Midbrain (tissue), 1 donor: ENCODE results near the gene GID8.

Experiments
- DNase-seq: peaks from one replicate; lab custom pipeline; 2025; lab: John Stamatoyannopoulos, UW

GID8 gene

DNA sequence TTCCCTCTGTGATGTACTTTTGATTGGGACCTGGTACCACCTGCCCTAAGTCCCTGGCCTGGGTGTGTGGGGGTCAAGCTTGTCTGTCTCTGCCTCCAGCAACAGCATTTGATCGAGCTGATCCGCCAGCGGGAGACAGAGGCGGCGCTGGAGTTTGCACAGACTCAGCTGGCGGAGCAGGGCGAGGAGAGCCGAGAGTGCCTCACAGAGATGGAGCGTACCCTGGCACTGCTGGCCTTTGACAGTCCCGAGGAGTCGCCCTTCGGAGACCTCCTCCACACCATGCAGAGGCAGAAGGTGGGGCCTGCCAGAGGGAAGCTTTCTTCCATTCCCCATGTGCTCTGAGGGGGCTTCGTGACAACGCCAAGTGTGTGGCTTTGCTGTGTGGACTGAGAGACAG, 5.4 kb downstream of the GID8 start:
- no peak for DNase-seq

DNA sequence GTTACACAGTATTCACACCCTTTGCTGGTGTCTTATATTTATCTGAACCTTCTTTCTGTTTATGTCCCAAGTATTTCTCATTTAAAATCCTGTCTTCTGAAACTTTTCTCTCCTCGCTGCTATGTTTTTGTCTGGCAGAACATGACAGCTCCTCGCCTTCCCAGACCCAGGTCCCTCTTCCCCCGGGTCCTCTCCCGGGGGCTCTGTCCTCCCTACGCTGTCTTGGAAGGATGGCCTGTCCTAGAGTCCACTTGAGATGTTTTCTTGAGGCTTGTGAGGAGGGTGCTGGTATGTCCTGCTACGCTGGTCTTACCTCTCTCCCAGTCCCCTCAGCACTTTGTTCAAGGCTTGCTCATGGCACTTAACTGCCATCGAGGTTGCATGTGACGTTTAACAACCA, 6.2 kb downstream of the GID8 start:
- no peak for DNase-seq

DNA sequence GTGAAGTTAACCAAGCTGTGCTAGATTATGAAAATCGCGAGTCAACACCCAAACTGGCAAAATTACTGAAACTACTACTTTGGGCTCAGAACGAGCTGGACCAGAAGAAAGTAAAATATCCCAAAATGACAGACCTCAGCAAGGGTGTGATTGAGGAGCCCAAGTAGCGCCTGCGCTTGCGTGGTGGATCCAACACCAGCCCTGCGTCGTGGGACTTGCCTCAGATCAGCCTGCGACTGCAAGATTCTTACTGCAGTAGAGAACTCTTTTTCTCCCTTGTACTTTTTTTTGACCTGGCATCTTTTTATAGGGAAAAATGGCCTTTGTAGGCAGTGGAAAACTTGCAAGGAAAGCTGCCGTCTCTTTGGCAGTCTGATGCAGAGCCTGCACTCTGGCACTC, 6.8 kb downstream of the GID8 start:
- DNase-seq: no peak

DNA sequence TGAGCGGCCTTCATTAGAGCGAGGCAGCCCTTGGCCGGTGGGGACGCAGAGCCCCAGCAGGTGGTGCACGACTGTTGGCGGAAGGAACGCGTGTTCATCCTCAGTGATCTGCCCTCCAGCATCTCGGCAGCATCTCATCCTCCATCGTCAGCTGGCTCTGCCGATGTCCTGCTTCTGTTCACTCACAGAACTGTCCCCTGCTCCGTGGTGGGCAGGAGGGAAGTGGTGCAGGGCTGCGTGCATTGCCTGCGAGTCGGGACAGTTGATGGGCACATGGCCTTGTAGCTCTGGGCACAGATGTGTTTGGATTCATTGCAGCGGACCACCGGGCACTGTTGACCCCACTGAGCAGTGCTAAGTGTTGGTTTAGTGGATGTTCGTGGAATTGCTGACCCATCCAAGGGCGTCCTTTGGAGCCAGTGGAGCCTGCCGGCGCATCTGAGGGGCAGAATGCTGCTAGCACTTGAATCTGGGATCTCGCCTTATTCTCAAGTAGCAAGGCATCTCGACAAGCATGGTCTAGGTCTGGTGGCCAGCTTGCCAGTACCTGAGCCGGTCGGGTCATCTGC, 7.9 kb downstream of the GID8 start:
- no peak for DNase-seq

DNA sequence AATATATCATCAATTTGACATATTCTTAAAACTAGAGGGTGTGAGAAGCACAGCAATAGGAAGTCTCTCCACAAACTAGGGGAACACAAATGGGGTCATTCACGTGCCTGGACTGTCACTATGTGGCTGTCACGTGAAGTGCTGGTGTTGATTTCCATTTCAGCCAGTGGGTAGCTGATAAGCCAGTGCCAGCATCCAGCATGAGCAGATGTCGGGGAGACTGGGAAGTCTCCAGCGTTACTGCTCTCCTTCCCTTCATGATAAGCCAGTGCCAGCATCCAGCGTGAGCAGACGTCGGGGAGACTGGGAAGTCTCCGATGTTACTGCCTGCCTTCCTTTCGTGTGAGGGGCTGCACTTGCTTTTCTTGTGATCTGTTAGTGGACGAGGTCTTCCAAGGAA, 9.0 kb downstream of the GID8 start:
- DNase-seq: no peak

DNA sequence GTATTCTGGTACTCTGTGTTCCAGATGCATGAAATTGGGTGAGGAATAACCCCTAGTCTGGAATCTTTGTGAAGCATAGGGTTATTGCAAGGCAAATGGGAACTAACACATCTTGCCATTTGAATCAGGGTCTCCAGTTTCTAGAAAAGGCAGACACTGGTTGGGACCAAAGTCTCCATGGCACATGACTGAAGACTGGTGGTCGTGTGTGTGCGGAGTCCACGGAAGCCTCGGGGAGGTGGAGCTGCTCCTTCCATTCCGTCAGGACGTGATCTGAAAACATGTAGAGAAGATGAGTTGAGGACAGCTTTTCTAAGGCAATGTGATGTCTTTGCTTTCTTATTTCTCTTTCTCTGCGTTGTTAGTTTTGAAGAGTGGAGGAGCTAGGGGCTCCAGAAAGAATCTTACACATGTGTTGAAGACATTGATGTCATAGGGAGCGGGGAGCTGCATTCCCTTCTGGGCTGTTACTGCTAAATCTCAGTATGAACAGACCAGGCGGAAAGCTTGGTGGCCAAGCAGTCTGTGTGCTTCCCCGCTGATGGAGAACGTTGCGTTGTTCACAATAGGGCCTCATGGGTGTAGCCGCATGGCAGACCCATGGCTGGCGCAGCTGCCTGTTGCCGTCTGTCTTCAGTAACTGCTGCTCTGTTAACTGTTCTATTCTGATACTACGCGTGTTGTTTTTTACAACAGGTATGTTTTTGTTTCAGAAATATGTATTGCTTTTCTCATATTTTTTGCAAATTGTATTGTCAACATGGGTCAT, 9.8 kb downstream of the GID8 start:
- no peak for DNase-seq

DNA sequence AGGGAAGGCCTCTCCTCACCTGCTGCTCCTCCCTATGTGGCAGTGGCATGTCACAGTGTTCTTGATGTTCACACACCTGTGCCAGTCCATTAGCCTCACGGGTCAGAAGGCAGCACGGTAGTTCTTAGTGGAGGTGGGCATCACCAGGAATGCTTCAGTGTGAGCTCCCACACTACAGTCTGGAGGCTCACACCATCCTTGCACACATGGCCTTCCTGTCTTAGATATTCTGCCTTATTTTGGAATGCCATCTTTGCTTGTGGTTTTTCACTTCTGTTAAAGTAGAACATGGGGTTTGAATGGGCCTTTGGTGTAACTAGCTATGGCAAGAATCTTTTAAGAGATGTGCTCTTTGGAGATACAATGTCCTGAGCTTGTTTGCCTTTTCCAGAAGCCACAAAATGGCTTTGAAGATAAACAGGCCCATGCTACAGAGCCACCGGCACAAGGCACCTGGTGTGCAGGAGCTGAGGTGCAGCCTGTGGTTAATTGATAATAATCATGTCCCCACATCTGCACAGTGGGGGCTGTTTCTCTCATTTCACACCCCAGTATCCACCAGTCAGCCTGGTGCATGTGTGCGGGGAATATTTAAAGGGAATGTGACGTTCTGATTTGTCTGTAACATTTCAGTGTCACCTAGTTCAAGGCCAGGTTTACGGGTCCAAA, 11.3 kb downstream of the GID8 start:
- DNase-seq: no peak

DNA sequence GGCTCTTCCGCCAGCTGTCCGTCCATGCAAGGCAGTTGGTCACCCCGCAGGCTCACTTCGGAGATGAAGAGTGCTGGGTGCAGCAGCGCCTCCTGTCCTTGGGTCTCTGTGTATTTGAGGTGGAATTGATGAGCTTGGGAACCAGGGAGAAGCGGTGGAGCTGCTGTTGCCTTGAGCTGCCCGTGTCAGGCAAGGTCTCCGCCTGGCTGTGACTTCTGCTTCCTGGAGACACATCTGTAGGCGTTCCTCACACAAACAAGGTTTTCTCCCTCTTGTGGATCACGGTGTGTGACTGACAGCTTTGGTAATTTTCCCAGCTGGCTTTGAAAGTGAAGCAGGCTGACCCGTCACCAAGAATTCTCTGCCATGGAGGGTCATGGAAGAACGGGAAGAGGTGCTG, 12.0 kb downstream of the GID8 start:
- DNase-seq: no peak

DNA sequence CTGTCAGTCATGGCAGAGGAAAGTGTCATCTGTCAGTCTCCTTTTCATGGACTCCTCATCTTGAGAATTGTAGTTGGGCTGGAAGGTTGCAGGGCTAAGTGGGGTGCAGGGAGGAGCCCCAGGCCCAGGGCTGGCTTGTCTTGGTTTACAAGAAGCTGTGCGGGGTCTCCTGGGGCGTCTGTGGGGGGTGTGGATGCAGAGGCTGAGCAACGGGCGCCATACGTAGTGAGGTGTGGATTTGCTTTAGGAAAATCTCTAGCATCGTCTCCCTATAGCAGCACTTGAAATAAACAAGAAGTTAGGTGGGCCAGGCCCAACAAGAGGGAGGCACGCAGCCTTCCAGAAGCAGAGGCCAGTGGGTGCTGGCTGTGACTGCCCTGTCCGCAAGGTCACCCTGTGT, 12.8 kb downstream of the GID8 start:
- no peak for DNase-seq

DNA sequence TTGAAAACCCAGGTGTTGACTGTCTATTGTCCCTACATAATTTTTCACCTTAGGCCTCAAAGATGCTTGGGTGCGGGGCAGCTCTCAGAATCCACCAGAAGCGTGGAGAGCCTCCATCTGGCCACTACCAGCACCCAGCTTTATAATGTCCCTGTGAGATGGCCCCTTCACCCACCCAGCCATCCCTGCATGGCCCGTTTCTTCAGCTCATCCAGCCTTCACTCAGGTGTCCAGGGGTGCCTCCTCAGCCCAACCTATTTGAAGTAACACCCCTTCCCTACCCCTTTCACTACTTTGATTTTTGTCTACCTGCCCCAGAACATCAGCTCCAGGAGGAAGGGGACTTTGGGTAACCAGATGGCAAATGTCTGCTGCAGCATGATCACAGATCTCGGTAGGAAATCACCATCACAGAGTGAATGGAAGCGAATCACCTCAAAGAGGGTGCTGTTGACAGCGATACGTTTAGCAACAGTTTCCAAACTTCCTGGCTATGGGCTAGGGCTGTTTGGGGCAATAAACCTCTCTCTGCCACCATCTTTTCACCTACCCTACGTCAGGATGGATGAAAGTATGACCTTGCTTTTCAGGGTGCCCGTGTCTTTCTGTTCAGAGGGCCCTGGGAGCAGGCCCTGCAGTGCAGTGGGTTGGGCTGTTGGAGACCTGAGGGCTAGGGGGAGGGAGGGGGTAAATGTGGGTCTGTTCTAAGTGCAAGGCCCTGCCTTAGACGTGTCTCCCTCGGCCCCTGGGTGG, 13.4 kb downstream of the GID8 start:
- no peak for DNase-seq

DNA sequence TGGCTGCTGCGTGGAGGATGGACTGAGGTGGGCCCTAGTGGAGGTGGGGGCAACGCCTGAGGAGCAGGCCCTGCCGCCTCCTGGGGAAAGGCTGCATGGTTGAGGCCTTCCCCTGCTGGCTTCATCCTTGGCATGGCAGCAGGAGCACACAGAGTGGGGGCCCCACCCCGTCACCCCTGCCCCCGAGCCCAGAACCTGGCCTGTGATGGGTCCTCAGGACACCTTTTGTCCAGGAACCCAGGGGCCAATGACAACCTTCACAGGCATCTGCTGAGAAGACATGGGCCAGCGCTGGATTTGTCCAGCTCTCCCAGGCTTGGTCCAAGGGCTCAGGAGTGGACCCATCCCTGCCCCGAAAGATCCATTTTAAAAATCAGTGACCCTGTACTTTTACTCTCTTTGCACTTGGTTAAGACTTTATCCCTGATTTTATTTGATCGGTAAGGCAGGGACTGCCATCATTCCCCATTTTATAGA, 14.0 kb downstream of the GID8 start:
- no peak for DNase-seq

DNA sequence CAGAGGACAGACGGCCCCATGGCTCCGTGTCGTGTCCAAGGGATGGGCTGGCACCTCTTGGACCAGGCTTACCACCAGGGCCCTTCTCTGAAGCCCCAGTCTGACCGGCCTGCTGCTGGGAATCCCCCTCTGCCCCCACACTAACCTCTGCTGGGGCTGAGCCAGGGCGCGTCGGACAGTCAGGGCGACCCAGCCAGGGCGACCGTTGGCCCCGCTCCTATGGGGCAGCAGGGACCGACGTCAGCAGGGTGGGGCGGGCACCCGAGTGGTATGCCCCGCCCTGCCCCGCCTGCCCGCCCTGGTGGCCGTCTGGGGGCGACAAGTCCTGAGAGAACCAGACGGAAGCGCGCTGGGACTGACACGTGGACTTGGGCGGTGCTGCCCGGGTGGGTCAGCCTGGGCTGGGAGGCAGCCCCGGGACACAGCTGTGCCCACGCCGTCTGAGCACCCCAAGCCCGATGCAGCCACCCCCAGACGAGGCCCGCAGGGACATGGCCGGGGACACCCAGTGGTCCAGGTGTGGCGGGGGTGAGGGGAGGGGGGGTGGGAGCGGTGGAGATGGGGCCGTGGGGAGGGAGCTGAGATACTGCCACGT, 14.5 kb downstream of the GID8 start, which contains the start of gene SLC17A9:
SLC17A9 (plus strand) TSS at position 337 of the 595 bp plus-strand sequence; CDS start at position 459, 122 bp downstream.
- DNase-seq: no peak

DNA sequence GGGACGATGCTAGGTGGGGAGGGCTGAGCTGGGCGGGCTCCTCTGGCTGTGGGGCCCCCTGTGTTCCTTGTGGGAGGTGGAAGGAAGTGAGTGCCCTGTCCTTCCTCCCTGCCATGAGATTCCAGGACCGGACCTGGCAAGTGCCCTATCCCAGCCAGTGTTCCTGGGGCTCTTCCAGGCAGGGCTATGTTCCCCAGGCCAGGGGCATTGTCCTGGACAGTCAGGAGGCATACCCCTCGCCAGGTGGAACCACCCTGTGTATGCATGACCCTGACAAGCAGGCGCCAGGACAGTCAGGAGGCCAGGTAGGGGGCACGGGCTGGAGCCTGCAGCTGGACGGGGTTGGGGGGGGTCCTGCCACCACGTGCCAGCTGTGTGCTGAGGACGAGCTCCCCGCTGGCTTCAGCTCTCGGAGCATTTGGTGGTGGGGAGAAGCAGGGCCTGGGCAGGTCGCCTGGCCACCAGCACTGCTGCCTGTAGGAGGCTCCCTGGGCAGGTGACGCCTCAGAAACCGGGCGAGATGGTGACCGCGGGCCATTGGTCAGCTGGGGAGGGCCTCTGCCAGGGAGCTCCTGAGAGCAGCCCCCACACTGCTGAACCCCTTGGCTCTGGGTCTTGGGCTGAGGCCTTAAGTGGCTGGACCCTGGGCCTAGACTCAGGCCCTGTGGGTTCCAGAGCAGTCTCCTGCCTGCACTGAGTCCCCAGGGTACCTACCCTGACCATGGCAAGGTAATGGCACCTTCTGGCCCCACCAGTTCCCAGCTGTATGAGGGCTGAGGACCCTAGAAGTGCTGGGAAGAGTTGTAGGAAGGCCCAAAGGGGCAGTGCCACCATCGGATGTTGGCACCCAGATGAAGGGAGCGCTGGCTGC, 15.3 kb downstream of the GID8 start:
- no peak for DNase-seq

DNA sequence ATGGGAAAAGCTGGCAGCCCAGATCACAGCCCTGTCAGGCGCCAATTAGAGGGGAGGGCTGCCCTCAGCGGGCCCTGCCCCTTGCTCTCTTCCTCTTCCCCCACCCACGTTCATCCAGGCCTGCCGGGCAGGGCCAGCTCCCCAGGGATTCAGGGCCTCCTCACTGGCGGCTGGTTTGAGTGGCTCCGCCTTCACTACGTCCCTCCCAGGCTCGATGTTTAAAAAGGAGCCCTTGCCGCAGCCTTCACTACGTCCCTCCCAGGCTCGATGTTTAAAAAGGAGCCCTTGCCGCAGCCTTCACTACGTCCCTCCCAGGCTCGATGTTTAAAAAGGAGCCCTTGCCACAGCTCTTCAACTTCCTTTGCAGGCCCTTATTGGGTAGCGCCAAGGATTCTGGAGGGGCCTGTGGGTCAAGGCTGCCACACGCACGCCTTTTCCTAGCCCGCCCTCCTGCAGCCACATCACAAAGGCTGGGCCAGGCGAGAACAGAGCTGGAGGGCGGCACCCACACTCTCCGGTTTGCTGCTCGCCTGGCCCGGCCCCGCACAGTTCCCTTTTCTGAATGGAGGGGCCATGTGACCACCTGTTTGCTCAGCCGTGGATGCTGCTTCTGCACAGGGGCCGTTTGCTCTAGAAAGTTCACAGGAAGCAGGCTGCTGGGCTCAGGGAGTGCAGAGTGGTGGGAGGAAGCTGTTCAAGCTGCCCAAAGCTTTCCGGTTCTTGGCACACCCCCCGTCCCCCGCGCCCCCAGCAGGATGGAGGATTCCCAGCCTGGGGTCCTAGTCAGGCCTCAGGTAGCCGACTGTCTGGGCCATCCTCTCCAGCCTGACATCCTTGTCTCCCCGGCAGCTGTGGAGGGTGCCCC, 16.1 kb downstream of the GID8 start:
- peak; percentile 41 for DNase-seq

DNA sequence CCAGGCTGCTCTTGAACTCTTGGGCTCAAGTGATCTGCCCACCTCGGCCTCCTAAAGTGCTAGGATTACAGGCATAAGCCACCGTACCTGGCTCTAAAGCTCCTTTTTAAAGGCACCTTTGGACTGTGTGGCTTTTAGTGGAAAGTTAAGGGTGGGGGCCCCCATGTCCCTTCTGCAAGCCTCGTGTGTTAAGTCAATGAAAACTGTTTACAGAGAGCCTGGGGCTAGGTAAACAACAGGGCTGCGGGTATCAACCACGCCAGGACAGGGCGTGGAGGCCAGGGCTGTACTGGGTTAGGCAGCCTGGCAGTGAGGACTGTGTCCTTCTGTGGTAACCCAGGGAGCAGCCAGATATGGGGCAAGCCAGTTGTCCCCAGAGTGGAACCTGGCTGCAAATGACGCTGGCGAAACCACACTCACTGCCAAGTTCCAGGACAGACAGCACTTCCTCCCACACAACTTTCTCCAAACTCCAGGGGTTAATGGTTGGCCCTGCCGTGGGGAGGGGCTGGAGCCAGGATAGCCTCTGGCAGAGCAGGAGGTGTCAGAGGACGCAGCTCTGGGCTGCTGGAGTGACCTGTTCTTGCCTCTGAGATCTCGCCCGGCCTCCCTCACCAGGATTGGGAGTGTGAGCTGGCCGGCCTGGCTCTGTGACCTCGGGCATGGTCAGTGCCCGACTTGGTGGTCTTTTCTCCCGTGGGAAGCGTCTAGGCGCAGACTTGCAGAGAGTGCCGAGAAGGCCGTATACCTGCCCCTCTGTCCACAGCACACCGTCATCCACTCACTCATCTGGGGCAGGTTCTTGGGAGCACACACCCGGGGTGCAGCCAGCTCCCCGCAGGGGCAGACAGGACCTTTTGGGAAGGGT, 17.8 kb downstream of the GID8 start:
- DNase-seq: no peak

DNA sequence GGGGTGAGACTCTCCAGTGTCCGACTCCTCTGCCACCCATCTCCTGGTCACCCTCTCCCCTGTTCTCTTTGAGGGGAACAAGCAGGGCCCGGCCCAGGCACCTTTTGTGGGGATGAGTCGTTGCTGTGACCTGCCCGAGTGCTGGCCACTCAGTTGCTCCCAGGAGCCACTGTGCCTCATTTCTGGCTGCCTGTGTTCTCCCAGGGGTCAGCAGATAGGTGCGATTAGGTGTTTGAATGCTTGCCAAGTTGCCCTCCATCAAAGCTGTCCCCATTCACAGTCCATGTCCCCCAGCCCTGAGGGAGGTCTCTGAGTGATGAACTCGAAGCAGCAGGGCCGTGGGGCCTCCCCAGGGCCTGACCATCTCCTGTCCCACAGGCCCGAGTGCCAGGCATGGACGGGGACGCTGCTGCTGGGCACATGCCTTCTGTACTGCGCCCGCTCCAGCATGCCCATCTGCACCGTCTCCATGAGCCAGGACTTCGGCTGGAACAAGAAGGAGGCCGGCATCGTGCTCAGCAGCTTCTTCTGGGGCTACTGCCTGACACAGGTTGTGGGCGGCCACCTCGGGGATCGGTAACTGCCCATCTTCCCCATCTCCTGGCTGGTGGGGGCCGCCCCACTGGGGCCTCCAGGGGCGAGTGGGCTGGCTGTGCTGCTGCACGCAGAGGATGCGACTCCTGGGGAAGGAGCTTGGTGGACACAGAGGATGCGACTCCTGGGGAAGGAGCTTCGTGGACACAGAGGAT, 18.6 kb downstream of the GID8 start:
- DNase-seq: no peak

DNA sequence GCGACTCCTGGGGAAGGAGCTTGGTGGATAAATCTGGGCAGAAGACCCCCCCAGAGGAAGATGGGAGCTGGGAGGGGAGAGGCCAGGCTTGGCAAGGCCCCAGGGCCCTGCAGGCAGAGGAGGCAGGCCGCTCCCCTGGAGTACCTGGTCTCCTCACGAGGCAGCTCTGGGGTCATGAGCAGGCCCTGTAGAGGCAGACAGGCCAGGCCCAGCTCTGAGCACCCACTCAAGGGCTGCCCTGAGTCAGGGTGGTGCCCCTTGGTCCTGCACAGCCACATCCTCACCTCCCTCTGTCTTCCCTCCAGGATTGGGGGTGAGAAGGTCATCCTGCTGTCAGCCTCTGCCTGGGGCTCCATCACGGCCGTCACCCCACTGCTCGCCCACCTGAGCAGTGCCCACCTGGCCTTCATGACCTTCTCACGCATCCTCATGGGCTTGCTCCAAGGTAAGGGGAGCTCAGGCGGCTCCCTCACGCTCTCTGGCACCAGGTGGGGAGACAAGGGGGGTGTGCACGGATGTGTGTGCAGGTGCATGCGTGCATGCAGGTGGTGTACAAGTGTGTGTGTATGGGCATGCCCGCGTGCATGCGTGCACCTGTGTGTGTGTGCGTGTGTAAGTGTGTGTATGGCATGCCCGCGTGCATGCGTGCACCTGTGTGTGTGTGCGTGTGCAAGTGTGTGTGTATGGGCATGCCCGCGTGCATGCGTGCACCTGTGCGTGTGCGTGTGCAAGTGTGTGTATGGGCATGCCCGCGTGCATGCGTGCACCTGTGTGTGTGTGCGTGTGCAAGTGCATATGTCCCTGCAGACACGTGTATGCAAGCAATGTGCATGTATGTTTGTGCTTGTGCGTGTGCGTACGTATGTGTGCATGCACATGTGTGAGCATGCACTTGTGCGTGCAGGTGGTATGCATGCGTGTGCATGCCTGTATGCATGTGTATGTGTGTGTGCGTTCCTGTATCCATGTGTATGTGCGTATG, 19.5 kb downstream of the GID8 start:
- no peak for DNase-seq
